D721Med (cell line): Measurements from ENCODE around the gene ADH7.

Experiments
- DNase-seq: peaks from one replicate; pipeline ENCODE4 v3.0.0; 2011; ENCODE audit warnings: low spot score; ENCODE audit not compliant: insufficient read length
- FAIRE-seq: peaks from 2 replicates; lab custom pipeline; 2011; peaks lifted over from hg19 to GRCh38; lab: Jason Lieb, UNC
- CTCF ChIP-seq: IDR thresholded peaks from 2 replicates; pipeline ENCODE4 v1.5.1; 2012; ENCODE audit warnings: mild to moderate bottlenecking, control low read depth; ENCODE audit not compliant: insufficient read depth; ENCODE audit errors: missing control alignments

The ADH7 gene

GRCh38 chr4:99395595-99396364 is 39.4 kb downstream of the ADH7 start:
- no peak for TF ChIP-seq CTCF
- DNase-seq, result no peak
- no peak for FAIRE-seq

GRCh38 chr4:99394896-99395295 is 40.2 kb downstream of the ADH7 start:
- DNase-seq, result no peak
- no peak for TF ChIP-seq CTCF
- no peak for FAIRE-seq

GRCh38 chr4:99390055-99390454 is 45.1 kb downstream of the ADH7 start:
- FAIRE-seq, result no peak

GRCh38 chr4:99389606-99390005 is 45.5 kb downstream of the ADH7 start:
- FAIRE-seq (no peak), DNase-seq (no peak)
- TF ChIP-seq CTCF, result no peak

More at GRCh38 chr4:99390055-99390454, 45.1 kb downstream of the ADH7 start:
- no peak for TF ChIP-seq CTCF
- no peak for DNase-seq

GRCh38 chr4:99383833-99384392 is 51.2 kb downstream of the ADH7 start:
- TF ChIP-seq CTCF, result no peak
- FAIRE-seq, result no peak
- no peak for DNase-seq

- FAIRE-seq, result no peak
- no peak for DNase-seq
- TF ChIP-seq CTCF, result no peak
These were observed 51.7 kb downstream of the ADH7 start for GRCh38 chr4:99383399-99383798.
